Right kidney (tissue), 1 donor: Measurements from ENCODE around the gene DNLZ.

ENCODE experiments used
- DNase-seq: peaks from one replicate; pipeline ENCODE4 v3.0.0-alpha.2; 2016

DNLZ gene

GRCh38 chr9:136318111-136318775 lies 45.3 kb downstream of the DNLZ start:
- no peak for DNase-seq

DNA sequence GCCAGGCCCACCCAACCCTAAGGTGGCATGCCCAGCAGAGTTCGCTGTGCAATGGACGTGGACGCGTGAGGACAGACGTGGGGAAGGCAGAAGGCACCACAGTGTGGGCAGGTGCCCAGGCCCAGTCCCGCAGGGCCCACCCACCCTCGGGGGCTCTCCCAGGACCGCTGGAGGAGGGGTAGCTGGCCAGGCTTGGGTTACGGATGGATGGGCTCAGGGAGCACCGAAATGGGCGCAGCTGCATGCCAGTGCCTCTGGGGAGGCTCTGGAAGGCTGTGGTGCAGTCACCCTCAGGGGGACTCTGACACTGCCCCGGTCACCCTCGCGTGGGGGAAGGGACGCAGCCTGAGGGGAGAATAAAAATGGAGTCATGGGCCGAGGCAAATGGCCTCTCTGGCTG lies 45.8 kb downstream of the DNLZ start:
- no peak for DNase-seq

GRCh38 chr9:136316896-136317676 lies 46.5 kb downstream of the DNLZ start:
- DNase-seq = no peak

GRCh38 chr9:136316271-136316751 lies 47.2 kb downstream of the DNLZ start:
- no peak for DNase-seq

GRCh38 chr9:136314944-136315343 lies 48.6 kb downstream of the DNLZ start:
- DNase-seq = no peak

DNA sequence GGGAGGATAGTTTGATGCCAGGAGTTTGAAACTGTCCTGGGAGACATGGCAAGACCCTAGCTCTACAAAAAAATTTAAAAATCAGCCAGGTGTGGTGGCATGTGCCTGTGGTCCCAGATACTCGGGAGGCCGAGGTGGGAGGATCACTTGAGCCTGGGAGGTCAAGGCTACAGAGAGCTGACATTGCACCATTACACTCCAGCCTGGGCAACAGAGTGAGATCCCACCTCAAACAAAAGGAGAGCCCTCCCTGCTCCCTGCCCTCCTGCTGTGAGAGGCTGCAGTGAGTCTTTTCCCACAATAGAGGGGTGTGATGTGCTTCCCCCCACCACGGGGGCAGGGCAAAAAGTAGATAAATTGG lies 49.5 kb downstream of the DNLZ start:
- no peak for DNase-seq

GRCh38 chr9:136313111-136314055 lies 50.2 kb downstream of the DNLZ start:
- no peak for DNase-seq

- DNase-seq = no peak
Observed at GRCh38 chr9:136312436-136312835, 51.1 kb downstream of the DNLZ start.

GRCh38 chr9:136312009-136312375 lies 51.6 kb downstream of the DNLZ start:
- DNase-seq = no peak

DNA sequence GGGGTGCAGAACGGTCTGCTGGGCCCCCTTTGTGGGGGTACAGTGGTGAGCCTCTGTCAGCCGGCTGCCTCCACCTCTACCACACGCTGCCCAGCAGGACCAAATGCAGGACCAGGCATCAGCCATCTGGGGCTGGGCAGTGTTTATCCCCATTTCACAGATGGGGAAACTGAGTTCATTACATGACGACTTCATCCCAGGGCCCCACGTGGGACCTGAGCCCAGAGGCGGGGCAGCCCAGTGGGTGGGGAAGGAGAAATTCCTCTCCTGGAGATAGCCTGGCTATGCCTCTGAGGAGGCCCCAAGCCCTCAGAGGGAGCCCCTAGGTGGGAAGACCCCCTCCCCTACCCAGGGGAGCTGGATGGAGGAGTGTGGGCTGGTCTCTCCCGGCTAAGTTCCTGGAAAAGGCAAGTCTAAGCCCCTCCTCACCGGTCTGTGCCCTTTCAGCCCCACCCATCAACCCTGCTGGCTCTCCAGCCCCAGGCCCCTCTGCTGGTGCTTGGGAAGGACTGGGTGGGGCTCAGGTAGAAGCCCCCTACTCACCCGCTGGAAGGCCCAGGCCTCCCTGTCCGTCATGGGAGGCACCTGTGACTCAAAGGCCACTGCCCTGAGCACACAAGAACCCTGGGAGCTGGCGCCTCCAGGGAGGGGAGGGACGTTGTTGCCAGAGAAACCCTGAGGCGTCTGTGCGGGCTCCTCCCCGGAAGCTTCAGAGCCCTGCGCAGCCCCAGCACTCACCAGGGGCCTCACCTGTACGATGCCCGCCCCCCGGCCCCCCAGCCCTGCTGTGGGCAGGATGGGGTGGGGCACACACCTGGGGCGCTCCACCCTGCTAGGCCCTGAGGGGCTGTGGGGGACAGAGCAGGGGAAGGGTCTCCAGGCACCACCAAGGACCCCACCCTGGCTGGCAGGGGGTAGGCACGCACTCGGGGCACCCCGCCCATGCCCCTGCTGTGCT lies 52.2 kb downstream of the DNLZ start:
- DNase-seq = no peak

- no peak for DNase-seq
Observed at GRCh38 chr9:136310273-136311030, 53.1 kb downstream of the DNLZ start.

DNA sequence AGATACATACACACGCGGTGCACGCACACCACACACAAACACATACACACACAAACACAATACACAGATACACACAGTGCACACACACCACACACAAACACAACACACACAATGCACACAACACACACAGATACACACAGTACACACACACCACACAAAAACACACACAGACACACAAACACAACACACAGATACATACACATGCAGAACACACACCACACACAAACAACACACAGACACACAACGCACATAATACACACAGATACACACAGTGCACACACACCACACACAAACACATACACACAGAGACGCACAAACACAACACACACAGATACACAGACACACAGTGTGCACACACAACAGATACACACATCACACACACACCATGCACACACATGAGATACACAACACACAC lies 53.7 kb downstream of the DNLZ start:
- DNase-seq = no peak
